Measurements from ENCODE around the gene PRR23E.

Gene PRR23E

DNA sequence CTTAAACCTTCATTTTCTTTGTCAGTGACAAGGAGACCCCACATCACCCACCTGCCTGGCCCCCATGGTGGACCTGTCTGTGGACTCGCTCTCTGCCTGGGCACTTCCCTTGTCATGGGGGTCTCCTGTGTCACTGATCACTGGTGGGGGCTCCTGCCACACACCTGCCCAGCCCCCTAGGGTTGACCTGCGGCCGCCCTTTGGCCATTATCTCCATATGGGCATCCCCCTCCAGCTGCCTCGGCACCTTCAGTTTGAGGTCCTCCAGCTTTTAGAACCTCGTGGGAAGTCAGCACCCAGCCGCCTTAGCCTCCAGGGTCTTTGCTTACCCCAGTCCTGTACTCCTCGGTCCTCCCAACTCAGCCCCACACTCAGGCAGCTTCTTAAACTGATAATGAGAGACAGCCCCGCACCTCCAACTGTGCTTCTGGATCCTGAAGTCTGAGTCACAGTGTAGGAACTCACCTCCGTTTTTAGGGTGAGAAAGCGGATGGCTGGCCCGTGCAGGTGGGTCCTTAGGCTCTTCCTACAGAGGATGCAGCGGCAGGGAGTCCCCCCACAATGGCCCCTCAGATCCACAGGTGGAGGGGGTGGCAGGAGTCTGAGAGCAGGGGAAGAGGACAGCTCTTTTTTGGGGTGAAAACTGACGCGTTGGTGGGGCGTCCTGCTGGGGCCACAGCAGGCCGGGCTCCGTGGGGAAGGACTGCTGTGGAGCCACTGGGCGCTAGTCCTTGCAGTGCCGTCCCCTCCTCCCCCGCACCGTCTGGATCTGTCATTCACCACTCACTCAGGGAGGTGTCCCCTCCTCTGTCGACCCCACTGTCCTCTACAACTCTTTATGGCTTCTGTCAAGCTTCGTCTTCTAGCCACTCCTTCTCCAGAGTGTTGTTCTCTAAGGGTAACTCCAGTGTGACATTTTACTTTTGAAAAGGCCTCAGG is 8.7 kb upstream of the PRR23E start:
- no peak for DNase-seq (ENCODE audit: low read depth in 2 of 3, low spot score in 1 of 3)

DNA sequence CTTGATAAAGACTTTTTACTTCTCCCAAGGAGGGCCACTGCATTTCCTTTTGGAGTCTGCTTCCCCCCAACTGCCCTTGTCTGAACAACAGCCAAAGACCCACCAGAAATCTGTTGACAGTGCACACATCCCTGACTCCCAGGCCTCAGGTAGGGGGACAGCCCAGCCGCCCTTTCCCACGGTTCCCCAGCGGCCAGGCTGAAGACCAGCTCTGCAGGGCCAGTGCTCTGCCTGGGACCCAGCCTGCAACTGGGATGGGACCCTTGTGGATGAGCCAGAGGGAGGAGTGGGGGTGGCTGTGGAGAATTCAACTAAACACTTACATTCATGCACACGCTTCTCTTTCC is 8.1 kb upstream of the PRR23E start:
- DNase-seq (ENCODE audit: low read depth in 2 of 3, low spot score in 1 of 3): no peak

DNA sequence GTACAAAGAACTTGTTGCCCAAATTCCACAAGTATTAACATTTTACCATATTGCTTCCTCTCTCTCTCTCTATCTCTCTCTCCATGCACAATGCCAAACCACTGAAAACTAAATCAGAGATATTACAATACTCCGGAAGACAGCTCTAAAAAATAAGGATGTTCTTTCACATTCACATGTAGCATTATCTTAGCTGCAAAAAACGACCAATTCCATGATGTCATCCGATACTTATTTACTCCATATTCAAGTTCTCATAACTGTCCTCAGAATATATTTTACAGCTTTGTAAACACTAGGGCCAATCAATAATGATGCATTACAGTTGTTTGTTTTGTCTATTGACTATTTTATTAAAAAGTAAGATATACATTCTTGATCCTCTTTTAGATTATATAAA is 7.7 kb upstream of the PRR23E start:
- no peak for DNase-seq (ENCODE audit: low read depth in 2 of 3, low spot score in 1 of 3)

DNA sequence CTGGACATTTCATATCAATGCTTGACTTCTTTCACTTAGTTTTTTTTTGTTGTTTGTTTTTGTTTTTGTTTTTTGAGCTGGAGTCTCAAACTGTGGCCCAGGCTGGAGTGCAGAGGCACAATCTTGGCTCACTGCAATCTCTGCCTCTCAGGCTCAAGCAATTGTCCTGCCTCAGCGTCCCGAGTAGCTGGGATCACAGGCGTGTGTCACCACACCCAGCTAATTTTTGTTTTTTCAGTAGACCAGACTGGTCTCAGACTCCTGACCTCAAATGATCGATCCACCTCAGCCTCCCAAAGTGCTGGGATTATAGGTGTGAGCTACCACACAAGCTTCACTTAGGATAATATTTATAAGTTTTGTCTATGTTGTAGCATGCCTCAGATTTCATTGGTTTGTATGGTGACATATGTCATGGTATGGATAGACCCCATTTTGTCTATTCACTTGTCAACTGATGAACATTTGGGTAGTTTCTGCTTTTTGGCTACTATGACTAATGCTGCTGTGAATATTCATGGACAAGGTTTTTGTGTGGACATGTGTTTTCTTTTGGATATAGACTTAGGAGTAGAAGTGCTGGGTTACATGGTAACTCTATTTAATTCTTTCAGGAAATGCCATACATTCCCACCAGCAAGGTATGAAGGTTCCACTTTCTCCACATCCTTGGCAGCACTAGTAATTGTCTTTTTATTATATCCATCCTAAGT is 6.8 kb upstream of the PRR23E start:
- no peak for DNase-seq (ENCODE audit: low read depth in 2 of 3, low spot score in 1 of 3)

DNA sequence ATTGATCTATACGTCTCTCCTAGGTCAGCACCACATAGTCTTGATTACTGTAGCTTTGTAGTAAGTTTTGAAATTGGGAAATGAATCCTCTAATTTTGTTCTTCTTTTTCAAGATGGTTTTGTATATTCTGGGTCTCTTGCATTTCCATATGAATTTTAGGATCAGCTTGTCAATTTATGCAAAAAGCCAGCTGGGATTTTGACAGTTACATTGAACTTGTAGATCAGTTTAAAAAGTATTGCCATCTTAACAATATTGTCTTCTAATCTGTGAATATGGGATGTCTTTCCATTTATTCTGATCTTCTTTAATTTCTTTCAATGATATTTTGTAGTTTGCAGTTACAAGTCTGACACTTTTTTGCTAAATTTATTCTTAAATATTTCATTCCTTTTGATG is 5.6 kb upstream of the PRR23E start:
- no peak for DNase-seq (ENCODE audit: low read depth in 2 of 3, low spot score in 1 of 3)

DNA sequence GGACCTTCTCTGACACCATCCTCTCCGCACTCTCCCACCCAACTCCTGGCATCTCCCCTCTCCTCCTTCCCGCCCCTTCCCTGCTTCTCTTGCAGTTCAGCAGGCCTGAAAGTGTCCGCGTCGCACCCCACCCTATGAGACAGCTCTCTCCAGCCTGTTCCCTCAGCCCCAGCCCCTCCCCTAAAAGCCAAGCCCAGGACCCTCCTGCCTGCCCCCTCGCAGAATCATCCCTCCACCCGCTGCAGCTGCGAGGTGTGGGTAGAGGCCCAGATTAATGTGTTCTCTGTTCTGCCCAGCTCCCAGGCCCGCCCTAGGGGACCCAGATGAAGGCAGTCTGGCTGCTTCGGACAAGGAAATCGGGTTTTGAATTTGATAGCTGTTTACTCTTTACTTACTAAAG is 410 bp downstream of the PRR23E start:
- no peak for DNase-seq (ENCODE audit: low read depth in 2 of 3, low spot score in 1 of 3)

DNA sequence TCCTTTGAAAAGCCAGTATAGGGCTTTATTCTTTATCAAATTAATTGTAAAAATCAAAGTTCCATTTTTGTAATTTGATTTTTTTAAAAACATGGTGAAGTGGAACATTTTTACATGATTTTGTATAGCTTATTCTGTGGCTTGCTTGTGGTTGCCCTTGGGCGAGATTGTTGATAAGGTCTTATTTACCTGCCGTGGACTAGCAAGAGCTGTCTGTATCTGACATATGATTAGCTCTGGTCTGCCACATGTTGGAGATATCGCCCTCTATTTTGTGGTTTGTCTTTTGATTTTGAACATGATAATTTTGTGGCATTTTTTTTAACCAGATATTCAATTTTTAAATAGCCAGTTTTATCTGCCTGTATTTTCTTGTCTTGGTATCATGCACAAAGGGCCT is 844 bp downstream of the PRR23E start:
- DNase-seq (ENCODE audit: low read depth in 2 of 3, low spot score in 1 of 3): no peak

DNA sequence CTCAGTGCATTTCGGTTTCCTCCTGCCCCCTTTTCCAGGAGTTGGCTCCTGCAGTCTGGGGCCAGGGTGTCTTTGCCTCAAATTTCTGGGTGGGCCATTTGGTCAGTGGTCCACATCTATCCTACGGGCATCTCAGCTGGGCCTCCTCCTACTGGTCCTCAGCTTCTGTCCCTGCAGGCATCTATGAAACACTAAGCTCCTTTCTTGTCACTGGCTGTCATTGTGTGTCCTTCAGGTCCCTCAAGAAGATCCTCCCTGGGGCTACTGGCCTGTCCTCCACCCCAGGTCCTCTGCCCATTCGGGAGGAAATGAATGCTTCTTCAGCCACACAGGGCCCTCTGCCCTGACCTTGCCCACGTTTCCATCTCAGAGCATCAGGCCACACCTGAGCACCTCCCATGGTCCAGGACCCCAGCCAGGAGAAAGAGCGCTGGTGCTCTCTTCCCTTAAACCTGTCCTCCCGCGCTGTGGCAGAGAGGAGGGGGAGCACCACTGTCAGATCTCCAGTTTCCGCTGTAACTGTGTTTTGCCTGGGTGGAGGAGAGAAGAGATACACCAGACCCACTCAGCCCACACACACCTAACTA is 1.8 kb downstream of the PRR23E start:
- DNase-seq (ENCODE audit: low read depth in 2 of 3, low spot score in 1 of 3): no peak

DNA sequence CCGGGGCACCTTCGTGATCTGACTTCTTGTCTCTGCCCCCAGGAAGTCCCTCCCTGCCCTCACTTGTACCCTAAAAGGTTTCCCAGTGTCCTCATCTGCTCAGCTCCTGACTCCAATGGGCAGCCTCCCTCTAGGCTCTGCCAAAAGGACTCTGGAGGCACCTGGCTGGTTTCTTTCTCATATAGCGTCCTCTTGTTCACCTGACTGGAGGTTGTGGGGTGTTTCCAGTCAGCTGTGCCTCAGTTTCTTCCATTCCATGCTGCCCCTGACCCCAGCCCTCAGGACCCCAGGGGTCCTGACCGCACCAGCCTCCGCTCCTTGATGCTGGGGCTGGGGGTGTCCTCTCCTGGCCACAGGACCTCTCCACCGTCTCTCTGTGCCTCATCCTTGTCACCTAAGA is 2.5 kb downstream of the PRR23E start:
- DNase-seq (ENCODE audit: low read depth in 2 of 3, low spot score in 1 of 3): no peak

DNA sequence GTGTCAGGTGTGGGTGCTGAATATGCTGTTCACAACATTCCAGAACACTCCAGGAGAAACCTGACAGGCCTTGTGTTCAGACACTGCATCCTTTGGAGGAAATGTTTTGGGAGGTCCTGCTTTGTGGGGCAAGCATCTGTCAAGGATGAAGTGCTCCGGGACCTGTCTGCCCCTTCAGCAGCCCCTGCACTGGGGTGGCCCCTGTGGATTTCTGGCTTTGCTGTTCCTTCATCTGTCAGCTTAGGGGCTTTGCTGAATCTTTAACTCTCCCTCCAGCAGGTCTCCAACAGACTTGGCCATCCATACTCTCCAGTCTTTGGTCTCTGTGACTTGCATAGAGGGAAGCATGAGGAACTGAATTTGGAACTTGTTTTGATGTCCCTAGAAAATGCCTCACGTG is 3.1 kb downstream of the PRR23E start:
- no peak for DNase-seq (ENCODE audit: low read depth in 2 of 3, low spot score in 1 of 3)

DNA sequence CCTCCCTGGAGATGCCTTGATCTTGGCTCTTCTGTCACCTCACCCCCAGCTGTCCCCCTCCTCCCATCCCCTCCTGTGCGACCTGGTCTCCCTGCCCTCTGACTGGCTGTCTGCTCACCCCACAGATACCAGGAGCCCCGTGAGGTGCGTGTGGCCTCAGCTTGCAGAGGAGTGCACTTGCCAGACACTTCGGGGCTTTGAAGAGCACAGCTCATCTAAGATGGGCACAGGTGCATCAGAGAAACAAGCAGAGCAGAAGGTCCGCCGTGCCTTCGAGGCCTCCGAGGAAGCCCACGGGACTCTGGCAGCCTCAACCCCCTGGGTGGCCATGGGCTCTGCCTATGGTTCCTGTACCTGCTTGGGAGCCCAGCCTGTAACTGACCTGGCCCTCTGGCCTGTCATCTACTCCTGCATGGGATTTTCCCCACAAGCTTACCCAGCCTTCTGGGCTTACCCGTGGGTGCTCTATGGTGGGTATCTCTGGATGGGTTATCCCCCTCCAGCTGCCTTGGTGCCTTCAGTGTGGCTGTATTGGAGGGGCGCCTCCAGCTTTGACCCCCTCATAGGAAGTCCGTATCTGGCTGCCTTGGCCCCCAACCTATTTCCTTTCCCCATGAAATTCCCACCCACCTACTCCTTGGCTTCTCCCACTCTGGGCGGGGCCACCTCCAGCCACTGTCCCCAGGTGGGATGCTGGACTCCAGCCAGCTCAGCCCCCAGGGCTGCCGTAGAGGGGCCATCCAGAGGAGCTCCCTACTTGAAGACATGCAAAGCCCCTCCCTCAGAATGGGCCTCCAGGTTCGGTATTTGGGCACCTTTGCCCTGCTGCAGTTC is 3.8 kb downstream of the PRR23E start:
- DNase-seq (ENCODE audit: low read depth in 2 of 3, low spot score in 1 of 3): no peak

DNA sequence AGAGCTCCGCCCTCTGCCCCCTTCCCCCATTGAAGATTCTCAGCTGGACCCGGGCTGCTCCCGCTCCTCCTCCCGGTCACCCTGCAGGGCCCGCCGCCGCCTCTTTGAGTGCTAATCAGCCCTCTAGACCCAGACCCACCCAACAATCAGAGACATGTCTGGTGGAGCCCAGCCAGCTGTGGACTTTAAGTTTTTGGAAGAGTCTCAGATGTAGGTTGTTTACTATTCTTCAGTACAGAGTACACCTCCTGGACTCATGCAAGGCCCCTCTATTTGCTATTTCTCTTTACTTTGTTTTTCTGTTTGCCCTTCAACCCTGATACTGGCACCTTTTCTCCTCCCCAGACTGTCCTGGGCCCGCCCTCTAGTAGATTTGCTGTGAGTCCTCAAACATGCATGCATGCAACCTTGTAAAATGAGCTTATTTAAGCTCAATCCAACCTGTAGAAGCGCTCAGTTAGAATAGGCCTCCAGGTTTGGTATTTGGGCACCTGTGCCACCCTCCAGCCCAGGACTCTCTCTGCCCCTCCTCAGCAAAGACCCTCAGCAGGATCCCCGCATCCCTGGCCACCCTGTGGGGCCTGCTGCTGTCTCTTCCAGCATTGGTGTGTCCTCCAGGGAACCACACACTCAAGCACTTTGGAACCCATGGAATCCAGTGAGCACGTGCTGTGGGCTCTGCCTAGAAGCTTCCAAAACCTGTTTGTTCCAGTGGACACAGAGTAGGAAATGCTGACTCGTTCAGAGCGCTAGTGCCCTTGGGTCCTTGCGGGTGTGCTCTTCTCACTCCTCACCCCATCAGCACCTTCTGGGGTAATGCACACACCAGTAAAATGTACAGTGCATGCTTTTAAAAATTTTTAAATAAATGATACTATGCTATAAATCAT is 4.6 kb downstream of the PRR23E start:
- DNase-seq (ENCODE audit: low read depth in 2 of 3, low spot score in 1 of 3): no peak

DNA sequence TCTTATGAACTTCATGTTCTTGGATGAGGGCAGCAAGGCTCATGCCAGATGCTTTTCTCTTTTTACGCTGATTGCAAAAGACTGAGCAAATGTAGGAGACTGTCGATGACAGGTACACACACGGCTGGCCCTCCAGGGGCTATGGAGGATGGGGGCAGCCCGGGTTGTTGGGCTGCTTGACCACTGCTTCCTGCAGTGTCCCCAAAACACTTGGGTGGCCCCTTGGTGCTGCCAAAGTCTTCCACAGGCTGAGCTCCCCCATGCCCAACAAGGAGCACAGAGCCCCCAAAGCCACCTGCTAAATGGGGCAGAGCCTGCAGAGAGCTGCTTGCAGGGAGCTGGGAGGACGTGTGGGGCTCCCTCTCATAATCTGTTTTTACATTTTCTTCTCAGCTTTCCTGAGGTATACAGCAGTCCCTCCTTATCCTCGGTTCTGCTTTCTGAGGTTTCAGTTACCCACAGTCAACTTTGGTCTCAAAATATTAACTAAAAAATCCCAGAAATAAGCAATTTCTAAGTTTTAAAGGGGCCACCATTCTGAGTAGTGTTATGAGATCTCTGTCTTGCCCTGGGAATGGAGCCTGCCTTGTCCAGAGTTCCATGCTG is 7.3 kb downstream of the PRR23E start:
- DNase-seq (ENCODE audit: low read depth in 2 of 3, low spot score in 1 of 3): no peak

DNA sequence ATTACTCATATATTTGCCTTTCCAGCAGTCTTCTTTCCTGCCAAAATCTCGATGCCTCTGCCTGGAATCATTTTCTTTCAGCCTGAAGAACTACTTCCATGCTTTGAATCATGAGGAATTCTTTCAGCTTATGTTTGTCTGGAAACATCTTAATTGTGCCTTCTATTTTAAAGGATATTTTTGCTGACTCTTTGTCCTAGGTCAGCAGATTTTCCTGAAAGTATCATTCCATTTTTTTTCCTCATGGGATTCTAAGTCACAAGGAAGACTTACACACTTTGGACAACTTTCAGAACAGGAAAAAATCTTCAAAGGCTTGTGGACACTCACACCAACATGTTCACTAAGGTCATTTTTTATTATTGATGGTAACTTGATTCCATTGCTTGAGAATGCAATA is 10.1 kb downstream of the PRR23E start:
- DNase-seq (ENCODE audit: low read depth in 2 of 3, low spot score in 1 of 3): no peak

DNA sequence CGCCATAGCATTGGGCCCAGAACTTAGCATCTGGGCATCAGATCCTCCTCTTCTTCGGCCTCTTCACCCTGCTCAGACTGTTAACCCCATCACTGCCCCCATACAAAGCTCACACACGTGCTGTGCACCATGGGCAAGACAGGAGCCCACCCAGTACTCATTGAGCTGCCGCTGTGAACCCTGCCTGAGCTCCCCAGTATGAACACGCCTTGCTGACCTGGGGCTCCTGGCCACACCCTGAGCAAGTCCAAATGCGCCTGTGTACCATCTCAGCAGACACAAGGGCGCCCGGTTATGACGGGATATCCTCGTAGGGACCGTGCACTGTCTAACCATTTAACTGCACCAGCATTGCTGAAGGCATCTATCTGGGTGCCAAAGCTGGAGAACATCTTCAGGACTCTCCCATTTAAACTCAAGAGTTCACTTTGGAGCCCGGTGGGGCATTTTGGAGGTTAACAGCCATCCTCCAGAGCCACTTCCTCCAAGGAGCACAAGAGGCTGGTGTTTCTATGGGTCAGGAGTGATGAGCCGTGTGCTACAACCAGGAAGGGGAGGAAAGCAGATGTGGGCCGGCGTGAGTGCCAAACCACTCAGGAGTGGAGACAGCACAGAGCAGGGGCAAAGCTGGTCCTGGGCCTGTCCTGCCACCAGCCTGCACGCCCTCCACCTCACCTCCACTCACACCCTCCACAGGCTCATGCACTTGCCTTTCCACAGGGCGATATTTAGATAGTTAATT is 12.1 kb downstream of the PRR23E start:
- DNase-seq (ENCODE audit: low read depth in 2 of 3, low spot score in 1 of 3): no peak

DNA sequence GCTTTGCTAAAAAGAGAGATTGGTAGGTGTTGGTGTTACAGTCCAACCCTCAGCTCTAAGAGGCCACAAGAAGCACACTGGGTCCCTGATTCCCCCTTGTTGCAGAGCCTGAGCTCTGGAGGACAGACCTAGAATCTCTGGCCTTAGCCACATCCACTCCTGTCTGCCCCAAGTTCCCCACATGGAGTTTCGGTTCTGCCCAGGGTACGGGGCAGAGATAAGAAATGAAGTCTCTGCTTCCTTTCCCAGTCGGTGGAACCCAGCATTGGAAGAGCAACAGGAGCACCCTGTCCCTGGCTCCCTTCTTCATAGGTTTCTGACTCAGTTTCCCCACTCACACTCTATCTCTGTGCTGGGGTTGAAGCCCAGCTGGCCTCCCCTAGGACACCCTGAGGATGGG is 13.2 kb downstream of the PRR23E start:
- no peak for DNase-seq (ENCODE audit: low read depth in 2 of 3, low spot score in 1 of 3)

DNA sequence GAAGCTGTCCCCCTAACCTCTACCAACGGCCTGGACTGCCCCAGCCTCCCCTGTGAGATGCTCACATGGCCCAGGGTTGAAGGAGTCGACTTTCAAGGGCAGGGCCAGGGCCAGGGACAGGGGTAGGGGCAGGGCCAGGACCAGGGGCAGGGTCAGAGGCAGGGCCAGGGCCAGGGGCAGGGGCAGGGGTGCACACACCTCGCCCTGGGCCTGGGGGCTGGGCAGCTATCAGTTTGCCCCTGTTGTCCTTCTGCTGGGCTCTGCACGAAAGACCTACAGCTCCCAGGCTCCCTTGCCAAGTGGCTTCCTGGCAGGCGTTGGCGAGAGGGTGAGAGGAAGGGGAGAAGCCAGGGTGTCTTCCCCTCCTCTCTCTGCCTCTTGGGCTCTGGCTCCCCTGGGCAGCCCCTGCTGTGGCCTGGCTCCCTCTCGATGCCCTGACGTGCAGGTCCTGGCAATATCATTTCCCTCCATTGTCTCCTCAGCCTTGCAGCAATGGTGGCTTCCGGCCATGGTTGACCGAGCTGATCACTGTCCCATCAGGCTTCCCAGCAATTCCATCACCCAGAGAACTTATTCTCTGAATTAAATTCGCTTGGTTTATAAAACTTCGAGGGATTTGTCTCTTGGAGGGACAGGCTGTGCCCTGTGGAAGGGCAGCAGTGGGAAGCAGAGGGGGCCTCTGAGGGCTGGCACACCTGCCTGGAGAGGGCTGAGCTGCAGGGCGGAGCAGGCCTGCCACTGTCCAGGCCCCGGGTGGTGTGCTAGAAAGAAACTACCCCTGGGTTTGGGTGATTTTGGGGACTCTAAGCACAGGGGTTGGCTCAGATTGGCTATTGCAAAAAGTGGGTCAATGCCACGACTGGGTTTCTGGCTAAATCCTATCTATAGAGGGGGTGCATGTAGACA is 13.9 kb downstream of the PRR23E start:
- DNase-seq (ENCODE audit: low read depth in 2 of 3, low spot score in 1 of 3): no peak
